Fibroblast of lung (primary cell): ENCODE data around the gene TMEM117.

ENCODE experiments used
- EZH2 ChIP-seq: IDR thresholded peaks from 2 replicates; pipeline ENCODE4 v1.5.1; 2012; ENCODE audit warnings: low read length, control low read depth, mild to moderate bottlenecking; ENCODE audit errors: missing control alignments
- TF ChIP-seq, protein P1 (sequence below), 2 donors: IDR thresholded peaks in 1 of 2; conservative IDR thresholded peaks in 1 of 2; 1 replicate in 1 of 2; 2 replicates in 1 of 2; pipeline ENCODE4 v1.5.1; 2011 to 2012; ENCODE audit warnings: low read length in 2 of 2, control low read depth in 1 of 2, inconsistent platforms in 1 of 2, low read depth in 1 of 2, mild to moderate bottlenecking in 1 of 2

DNA sequence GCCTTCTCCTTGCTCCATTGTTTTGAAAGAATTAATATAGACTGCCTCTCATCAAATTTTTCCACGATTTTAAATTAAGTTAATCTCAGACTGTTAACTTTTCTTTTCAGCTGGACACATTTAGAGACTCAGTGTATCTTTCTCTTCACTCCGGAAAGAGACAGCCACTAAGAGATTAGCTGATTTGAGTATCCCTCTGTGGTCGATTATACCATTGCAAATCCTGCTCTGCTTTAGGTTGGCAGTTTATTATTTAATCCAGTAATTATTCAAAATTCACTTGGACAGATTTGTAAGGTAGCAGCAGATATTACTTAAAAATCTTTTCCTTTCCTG is 29.2 kb upstream of the TMEM117 start:
- TF ChIP-seq, protein P1, sequence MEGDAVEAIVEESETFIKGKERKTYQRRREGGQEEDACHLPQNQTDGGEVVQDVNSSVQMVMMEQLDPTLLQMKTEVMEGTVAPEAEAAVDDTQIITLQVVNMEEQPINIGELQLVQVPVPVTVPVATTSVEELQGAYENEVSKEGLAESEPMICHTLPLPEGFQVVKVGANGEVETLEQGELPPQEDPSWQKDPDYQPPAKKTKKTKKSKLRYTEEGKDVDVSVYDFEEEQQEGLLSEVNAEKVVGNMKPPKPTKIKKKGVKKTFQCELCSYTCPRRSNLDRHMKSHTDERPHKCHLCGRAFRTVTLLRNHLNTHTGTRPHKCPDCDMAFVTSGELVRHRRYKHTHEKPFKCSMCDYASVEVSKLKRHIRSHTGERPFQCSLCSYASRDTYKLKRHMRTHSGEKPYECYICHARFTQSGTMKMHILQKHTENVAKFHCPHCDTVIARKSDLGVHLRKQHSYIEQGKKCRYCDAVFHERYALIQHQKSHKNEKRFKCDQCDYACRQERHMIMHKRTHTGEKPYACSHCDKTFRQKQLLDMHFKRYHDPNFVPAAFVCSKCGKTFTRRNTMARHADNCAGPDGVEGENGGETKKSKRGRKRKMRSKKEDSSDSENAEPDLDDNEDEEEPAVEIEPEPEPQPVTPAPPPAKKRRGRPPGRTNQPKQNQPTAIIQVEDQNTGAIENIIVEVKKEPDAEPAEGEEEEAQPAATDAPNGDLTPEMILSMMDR (conservative IDR thresholded peaks at IDR 0.05 in 1 of 2, IDR thresholded peaks at IDR 0.05 in 1 of 2; ENCODE audit: low read depth in 1 of 2, low read length in 2 of 2), result no peak
- no peak for TF ChIP-seq EZH2
